GM18511 (cell line): Measurements from ENCODE around the gene IGLL5.
"Not testable (repeated sequence)": the region's sequence is repeated elsewhere in the genome, so short reads cannot be mapped to it uniquely, and the experiment has no call there.

Experiments
- ATAC-seq: cut with Tn5 transposase; IDR thresholded peaks from one replicate; pipeline ENCODE4 v1.9.1; 2021; ENCODE audit warnings: mild to moderate bottlenecking, moderate library complexity; ENCODE audit not compliant: unreplicated experiment

Gene IGLL5

DNA sequence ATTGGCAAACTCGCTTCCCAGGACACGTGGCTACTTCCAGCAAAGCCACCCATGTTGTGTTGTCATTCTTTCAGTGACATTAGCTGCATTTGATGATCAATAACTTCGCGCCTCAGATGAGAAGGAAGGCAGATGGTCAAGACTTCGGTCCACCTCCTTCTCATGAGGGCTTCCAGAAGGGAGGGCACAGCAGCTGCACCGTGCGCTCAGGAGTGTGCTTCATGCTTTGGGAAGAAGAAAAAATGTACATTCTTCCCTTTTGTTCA is 25.3 kb downstream of the IGLL5 start:
- no peak for ATAC-seq

DNA sequence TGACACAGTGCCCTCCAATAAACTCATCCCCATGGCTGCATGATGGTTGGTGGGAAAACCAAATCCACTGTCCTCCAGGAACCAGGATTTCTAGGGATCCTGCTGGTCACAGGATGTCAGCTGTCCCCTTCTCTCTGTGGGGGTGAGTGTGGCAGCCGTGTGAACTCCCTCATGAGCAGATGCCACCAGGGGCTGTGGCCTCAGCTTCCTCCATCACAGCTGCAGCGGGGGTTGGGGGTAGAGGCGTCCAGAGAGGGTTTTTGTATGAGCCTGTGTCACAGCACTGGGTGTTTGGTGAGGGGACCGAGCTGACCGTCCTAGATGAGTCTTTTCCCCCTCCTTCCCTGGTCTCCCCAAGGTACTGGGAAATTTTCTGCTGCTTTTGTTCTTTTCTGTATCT is 26.4 kb downstream of the IGLL5 start:
- no peak for ATAC-seq

GRCh38 chr22:22914726-22915669 is 27.4 kb downstream of the IGLL5 start:
- no peak for ATAC-seq

GRCh38 chr22:22915670-22916035 is 28.0 kb downstream of the IGLL5 start:
- ATAC-seq, result no peak

DNA sequence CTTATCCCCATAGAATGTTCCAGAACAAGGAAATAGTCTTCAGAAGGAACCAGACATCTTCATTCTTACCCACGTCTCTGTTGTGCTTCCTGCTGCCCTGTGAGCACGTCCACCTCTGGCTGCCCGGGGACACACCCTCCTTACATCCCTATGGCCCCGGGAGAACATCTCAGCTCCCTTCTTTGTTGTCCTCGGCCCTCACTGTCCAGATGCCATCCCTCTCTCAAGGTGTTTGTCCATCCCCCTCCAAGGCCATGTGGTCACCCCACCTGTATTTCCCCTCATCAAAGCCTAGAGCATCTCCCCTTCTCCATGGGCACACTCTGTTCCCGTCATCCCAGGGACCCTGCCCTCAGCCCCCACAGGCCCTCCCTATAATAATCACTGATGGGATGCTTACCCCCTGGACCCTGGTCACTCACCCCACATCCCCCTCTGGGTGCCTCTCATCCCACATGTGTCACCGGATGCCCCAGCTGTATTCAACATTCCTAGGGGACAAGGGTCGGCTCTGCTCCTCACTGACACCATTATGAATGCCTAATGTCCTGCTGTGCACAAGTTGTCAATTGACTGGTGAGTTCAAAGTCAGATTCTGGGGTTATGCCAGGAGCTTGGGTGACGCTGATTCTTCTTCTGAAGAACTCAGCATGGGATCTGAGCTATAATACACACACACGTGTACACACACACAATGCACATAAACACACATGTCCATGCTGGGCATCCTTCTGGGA is 28.8 kb downstream of the IGLL5 start:
- ATAC-seq, result no peak

DNA sequence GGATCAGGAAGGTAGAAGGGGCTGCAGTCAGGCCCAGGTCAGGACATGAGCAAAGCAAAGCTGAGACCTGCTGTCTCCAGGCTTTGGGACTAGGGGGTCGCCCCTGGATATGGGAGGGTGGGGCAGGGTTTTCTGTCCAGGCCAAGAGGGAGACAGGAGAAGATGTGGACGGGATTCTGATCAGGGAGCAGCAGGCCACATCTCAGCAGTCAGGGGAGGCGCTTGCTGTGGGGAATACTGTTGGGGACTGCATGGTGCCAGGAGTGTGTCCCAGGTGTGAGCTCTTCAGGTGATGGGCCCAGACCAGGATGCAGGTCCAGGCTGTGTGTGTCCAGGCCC is 29.3 kb downstream of the IGLL5 start:
- no peak for ATAC-seq

DNA sequence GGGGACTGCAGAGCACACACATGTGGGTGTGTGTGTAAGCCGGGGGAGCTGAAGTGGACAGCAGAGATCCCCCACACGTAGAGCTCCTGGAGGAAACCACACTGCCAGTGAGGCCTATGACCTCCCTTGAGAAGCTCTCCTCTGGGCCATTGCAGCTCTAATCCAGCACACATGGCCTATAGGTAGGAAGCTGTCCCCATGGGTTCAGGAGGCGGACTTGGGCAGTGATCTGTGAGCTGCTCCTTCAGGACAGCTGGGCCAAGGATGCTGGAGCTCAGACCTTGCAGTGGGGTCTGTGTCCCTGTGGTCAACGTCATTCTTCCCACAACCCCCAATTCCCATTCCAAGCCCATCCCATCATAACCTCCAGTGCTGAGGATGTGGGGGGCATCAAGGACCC is 29.8 kb downstream of the IGLL5 start:
- no peak for ATAC-seq

- ATAC-seq, result no peak
These were observed 30.8 kb downstream of the IGLL5 start for GRCh38 chr22:22918297-22918965.

- ATAC-seq, result no peak
These were observed 31.4 kb downstream of the IGLL5 start for GRCh38 chr22:22919041-22919440.

- ATAC-seq, result no peak
These were observed 32.6 kb downstream of the IGLL5 start for GRCh38 chr22:22920104-22920654.

- ATAC-seq, result no peak
These were observed 33.4 kb downstream of the IGLL5 start for GRCh38 chr22:22920910-22921550.

- ATAC-seq, result no peak
These were observed 34.0 kb downstream of the IGLL5 start for GRCh38 chr22:22921575-22921974.

- not testable (repeated sequence) for ATAC-seq
These were observed 34.7 kb downstream of the IGLL5 start for GRCh38 chr22:22922092-22922953.

GRCh38 chr22:22922954-22923319 is 35.3 kb downstream of the IGLL5 start:
- ATAC-seq, result no peak

GRCh38 chr22:22923379-22923778 is 35.8 kb downstream of the IGLL5 start:
- no peak for ATAC-seq

DNA sequence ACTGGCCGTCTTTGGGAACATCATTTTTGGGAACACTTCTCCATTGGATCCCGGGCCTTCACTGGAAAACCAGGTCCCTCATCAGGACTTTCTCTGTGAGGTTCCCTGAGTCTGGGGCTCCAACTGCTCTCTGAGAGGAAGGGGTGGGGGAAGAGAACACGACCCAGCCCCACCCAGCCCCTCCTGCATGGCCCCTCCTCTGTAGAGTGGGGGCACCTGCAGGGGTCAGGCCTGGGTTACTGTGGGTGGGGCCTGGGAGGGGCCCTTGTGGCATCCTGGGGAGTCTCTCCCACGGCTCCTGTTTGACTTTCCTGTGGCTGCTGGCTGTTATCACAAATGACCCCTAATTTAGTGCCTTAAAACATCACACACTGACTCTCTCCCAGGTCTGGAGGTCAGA is 36.3 kb downstream of the IGLL5 start:
- ATAC-seq, result no peak

GRCh38 chr22:22924369-22925145 is 36.9 kb downstream of the IGLL5 start:
- no peak for ATAC-seq

- ATAC-seq, result no peak
These were observed 37.7 kb downstream of the IGLL5 start for GRCh38 chr22:22925146-22925804.

GRCh38 chr22:22925805-22926369 is 38.3 kb downstream of the IGLL5 start:
- ATAC-seq, result no peak
